ENCODE measurements around the gene ARHGEF7.

ARHGEF7 gene

DNA sequence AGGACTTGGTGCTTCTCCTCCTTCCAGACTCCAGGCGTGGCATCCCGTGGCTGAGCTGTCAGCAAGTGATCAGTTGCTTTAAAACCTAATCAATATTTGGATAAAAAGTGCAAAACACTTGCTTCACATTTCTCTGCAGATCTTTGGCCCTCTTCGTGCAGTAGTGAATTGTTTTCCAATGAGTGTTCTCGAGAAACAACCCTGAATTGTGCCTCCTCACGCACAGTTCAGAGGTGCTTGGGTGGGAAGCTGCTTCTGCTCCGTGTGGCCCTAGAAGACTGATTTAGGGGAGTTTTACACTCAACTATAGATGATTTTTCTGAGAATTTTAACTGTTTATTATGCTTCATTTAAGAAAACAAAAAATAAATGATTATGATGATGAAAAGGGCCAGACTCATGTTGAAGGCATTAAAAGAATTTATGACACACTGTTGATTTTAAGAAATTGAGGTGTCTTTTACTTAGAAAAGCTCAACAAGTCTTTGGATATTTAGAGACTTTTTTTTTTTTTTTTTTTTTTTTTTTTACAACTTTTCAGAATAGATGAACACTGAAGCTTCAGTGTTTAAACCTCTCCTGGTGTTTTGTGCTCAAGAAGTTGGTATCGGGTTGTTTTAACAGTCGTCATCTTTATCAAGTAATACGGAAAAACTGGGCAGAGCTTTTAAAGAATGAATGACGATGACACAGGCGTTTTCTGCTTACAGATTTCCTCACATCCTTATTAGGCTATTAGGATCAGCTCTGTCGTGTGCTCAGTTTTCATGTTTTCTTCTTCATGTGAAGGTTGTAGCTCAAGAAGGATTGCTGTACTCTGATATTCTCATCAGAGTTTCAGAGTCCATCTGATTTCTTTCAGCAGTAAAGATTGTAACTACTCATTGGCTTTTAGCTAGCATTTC, 165.8 kb downstream of the ARHGEF7 start:
- DNase-seq (ENCODE audit: low spot score): no peak
- in situ Hi-C loops (cut with MboI; ENCODE audit: low pct_unique_long_range_greater_than_20kb, low sequenced_read_pairs, unreplicated experiment): no loop called here
- TF ChIP-seq, protein P1, sequence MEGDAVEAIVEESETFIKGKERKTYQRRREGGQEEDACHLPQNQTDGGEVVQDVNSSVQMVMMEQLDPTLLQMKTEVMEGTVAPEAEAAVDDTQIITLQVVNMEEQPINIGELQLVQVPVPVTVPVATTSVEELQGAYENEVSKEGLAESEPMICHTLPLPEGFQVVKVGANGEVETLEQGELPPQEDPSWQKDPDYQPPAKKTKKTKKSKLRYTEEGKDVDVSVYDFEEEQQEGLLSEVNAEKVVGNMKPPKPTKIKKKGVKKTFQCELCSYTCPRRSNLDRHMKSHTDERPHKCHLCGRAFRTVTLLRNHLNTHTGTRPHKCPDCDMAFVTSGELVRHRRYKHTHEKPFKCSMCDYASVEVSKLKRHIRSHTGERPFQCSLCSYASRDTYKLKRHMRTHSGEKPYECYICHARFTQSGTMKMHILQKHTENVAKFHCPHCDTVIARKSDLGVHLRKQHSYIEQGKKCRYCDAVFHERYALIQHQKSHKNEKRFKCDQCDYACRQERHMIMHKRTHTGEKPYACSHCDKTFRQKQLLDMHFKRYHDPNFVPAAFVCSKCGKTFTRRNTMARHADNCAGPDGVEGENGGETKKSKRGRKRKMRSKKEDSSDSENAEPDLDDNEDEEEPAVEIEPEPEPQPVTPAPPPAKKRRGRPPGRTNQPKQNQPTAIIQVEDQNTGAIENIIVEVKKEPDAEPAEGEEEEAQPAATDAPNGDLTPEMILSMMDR (IDR thresholded peaks at IDR 0.05; ENCODE audit: extremely low read depth, insufficient read depth, missing control alignments): no peak

DNA sequence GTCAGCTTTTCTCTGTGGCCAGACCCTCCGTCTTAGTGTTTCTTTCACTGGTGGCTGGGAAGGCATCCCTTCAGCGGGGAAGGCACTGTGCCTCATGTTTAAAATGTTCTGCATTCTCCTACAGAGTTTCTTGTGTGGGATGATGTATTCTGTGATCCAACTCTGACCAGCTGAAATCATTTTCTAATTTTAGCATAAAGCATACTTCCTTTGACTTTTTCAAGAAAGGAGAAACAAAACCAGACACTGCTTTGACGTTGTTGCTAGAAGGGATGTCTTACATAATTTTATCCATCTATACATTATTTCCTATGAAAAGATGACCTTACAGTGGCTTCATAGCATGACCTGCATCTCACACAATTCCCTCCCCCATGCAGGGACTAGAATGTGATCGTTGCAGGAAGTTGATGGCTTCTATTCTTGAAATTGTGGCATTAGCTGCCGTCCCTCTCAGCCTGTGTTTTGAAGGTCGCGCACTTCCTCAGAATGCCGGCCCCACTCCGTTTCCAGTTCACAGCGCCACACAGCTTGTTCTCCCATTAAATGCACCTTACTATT, 166.7 kb downstream of the ARHGEF7 start:
- in situ Hi-C loops (cut with MboI; ENCODE audit: low pct_unique_long_range_greater_than_20kb, low sequenced_read_pairs, unreplicated experiment): no loop called here
- DNase-seq (ENCODE audit: low spot score): no peak
- TF ChIP-seq, protein P1 (IDR thresholded peaks at IDR 0.05; ENCODE audit: extremely low read depth, insufficient read depth, missing control alignments): no peak

DNA sequence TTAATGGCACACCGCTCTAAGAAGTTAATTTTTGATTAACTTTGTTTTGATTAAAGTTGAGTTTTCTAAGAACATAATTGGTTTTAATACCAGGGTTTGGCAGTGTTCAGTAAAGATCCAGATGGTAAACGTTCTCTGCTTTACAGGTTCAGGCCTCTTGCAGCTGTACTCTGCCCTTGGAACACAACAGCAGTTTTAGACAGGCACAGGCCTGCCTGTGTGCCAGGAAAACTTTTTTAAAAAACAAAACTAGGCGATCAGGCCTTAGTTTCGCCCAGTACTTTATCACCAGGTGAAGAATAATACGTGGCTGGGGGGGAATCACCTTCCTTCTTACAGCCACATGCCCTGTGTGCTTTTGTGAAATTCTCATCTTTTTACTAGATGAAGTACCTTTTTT, 167.3 kb downstream of the ARHGEF7 start:
- in situ Hi-C loops (cut with MboI; ENCODE audit: low pct_unique_long_range_greater_than_20kb, low sequenced_read_pairs, unreplicated experiment): no loop called here
- TF ChIP-seq, protein P1 (IDR thresholded peaks at IDR 0.05; ENCODE audit: extremely low read depth, insufficient read depth, missing control alignments): no peak
- DNase-seq (ENCODE audit: low spot score): no peak

DNA sequence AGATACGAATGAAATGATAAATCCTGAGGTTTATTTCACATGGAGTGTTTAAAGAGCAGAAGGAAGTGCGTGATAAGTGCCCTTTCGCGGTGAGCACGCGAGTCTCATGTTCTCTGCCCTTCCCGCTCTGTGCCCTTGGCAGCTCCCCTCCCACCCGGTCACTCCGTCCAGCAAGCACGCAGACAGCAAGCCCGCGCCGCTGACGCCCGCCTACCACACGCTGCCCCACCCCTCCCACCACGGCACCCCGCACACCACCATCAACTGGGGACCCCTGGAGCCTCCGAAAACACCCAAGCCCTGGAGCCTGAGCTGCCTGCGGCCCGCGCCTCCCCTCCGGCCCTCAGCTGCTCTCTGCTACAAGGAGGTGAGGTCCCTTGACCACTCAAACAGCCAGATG, 167.9 kb downstream of the ARHGEF7 start:
- TF ChIP-seq, protein P1 (IDR thresholded peaks at IDR 0.05; ENCODE audit: extremely low read depth, insufficient read depth, missing control alignments): no peak
- no peak for DNase-seq (ENCODE audit: low spot score)
- in situ Hi-C loops (cut with MboI; ENCODE audit: low pct_unique_long_range_greater_than_20kb, low sequenced_read_pairs, unreplicated experiment): no loop called here

DNA sequence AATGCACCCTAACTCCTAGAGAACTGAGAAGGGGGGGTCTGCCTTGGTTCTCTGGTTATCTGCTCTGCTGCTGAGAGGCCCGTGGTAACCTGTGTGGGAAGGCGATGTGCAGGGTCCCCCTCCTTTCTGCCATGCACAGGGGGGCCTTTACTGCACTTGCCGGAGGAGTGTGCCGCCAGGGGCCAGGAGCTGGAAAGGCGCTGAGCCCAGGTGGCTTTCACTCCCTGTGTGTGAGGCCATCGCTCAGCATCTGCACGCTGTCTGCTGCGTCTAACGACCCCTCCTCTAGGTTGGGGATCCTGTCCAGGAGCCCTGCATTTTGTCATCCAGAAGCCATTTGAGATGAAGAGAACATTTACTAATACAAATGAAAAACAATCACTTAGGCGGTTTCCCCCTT, 168.3 kb downstream of the ARHGEF7 start:
- DNase-seq (ENCODE audit: low spot score): no peak
- TF ChIP-seq, protein P1 (IDR thresholded peaks at IDR 0.05; ENCODE audit: extremely low read depth, insufficient read depth, missing control alignments): no peak
- in situ Hi-C loops (cut with MboI; ENCODE audit: low pct_unique_long_range_greater_than_20kb, low sequenced_read_pairs, unreplicated experiment): no loop called here

DNA sequence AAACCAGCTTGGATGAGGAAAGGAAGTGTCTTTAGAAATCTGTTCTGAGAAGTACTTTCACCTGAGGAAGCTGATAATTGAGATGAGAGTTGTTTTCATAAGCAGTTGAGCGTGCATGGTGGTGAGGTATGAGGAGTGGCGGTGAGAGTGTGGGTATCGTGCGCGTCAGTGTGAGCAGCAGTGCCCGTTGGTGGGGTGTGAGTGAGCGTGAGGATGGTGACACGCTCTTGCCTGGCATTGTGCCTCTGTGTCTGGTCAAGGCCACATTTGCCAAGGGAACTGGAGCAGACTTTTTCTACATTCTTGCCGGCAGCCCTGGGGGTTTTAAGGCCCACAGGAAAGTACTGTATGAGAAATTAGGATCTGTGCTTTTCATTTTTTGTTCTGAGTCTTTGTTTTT, 168.9 kb downstream of the ARHGEF7 start:
- no peak for DNase-seq (ENCODE audit: low spot score)
- TF ChIP-seq, protein P1 (IDR thresholded peaks at IDR 0.05; ENCODE audit: extremely low read depth, insufficient read depth, missing control alignments): no peak
- in situ Hi-C loops (cut with MboI; ENCODE audit: low pct_unique_long_range_greater_than_20kb, low sequenced_read_pairs, unreplicated experiment): no loop called here
